Astrocyte (in vitro differentiated cells and primary cell): ENCODE results near the gene CDYL. TPM values are rescaled to one million over a fixed set of nuclear protein-coding genes. Genes with fewer than 3 reads are reported as not detected.

Experiments
- DNase-seq: peaks from one replicate; pipeline ENCODE4 v3.0.0-alpha.2; 2010; ENCODE audit warnings: low read depth
- FAIRE-seq: peaks from 2 replicates; lab custom pipeline; 2011; peaks lifted over from hg19 to GRCh38; lab: Jason Lieb, UNC
- H2AFZ ChIP-seq: 2 replicates; pipeline ENCODE4 v1.6.0; 2012; ENCODE audit warnings: low read depth, low read length, inconsistent platforms
- H3K27ac ChIP-seq: 2 replicates; pipeline ENCODE4 v1.5.1; 2011; ENCODE audit warnings: low read depth, low read length, inconsistent platforms
- H3K27me3 ChIP-seq: 2 replicates; pipeline ENCODE4 v1.6.0; 2011; ENCODE audit warnings: low read length, inconsistent platforms; ENCODE audit not compliant: insufficient read depth
- H3K36me3 ChIP-seq: 2 replicates; pipeline ENCODE4 v1.5.1; 2011; ENCODE audit warnings: low read length, inconsistent platforms; ENCODE audit not compliant: insufficient read depth
- H3K4me1 ChIP-seq: 2 replicates; pipeline ENCODE4 v1.5.1; 2011; ENCODE audit warnings: low read length, inconsistent platforms; ENCODE audit not compliant: insufficient read depth
- H3K4me2 ChIP-seq: 2 replicates; pipeline ENCODE4 v1.6.0; 2012; ENCODE audit warnings: low read length, inconsistent platforms
- H3K4me3 ChIP-seq: 2 replicates; pipeline ENCODE4 v1.5.1; 2011; ENCODE audit warnings: low read depth, mild to moderate bottlenecking, low read length, inconsistent platforms; ENCODE audit not compliant: insufficient read depth
- H3K79me2 ChIP-seq: 2 replicates; pipeline ENCODE4 v1.6.0; 2012; ENCODE audit warnings: mild to moderate bottlenecking, low read length, inconsistent platforms; ENCODE audit not compliant: insufficient read depth
- H3K9ac ChIP-seq: 2 replicates; pipeline ENCODE4 v1.6.0; 2012; ENCODE audit warnings: mild to moderate bottlenecking, low read length, inconsistent platforms
- H3K9me3 ChIP-seq: 2 replicates; pipeline ENCODE4 v1.5.1; 2012; ENCODE audit warnings: low read depth, mild to moderate bottlenecking, low read length, inconsistent platforms; ENCODE audit not compliant: insufficient read depth
- H4K20me1 ChIP-seq: 2 replicates; pipeline ENCODE4 v1.6.0; 2012; ENCODE audit warnings: low read length, inconsistent platforms; ENCODE audit not compliant: insufficient read depth
- H3K27ac Mint-ChIP-seq: one replicate; pipeline ENCODE4 v1.8.0; 2021; ENCODE audit warnings: mild to moderate bottlenecking, mixed read lengths; ENCODE audit not compliant: unreplicated experiment
- H3K27me3 Mint-ChIP-seq: one replicate; pipeline ENCODE4 v1.8.0; 2021; ENCODE audit warnings: low read depth, mixed read lengths; ENCODE audit not compliant: unreplicated experiment
- H3K36me3 Mint-ChIP-seq: one replicate; pipeline ENCODE4 v1.8.0; 2021; ENCODE audit warnings: low read depth, mixed read lengths; ENCODE audit not compliant: unreplicated experiment
- H3K4me1 Mint-ChIP-seq: one replicate; pipeline ENCODE4 v1.8.0; 2021; ENCODE audit warnings: low read depth, mixed read lengths; ENCODE audit not compliant: unreplicated experiment
- H3K4me3 Mint-ChIP-seq: one replicate; pipeline ENCODE4 v1.8.0; 2021; ENCODE audit warnings: mild to moderate bottlenecking, moderate library complexity, mixed read lengths; ENCODE audit not compliant: unreplicated experiment
- H3K9me3 Mint-ChIP-seq: one replicate; pipeline ENCODE4 v1.8.0; 2021; ENCODE audit warnings: mild to moderate bottlenecking, mixed read lengths; ENCODE audit not compliant: unreplicated experiment
- EZH2 ChIP-seq: IDR thresholded peaks from 2 replicates; pipeline ENCODE4 v1.6.1; 2012; ENCODE audit warnings: mild to moderate bottlenecking, low read length, inconsistent platforms; ENCODE audit not compliant: insufficient read depth
- total RNA-seq: library from RNA; stranded (reverse); gene quantifications from 2 replicates; pipeline ENCODE4 v1.2.1, GENCODE V29; 2021
- TF ChIP-seq, protein P1 (sequence below): IDR thresholded peaks from 2 replicates; pipeline ENCODE4 v1.5.1; 2011; ENCODE audit warnings: low read depth, mild to moderate bottlenecking, inconsistent platforms, low read length, moderate library complexity; ENCODE audit not compliant: insufficient read depth

CDYL gene
- total RNA-seq, 1 donor from 2014 or later, result 87.1 TPM

DNA sequence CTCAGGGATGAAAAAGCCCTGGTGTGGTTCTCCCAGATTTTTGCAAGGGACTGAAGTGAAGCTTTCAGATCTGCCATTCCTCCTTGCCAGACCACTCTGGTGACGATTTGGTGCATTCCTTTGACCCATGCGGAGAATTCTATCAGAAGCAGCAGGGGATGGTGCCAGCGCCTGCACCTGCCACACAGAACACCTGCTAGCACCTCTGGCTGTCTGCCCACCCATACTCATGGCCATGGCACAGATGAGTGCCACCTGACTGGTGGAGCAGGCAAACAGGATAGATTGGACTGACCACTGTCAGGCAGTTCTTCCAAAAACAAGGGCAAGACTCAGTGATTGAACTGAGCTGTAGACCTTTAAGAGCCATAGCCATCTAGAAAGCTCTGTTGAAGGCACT is 107.1 kb downstream of the CDYL start:
- no peak for FAIRE-seq
- H3K4me2 ChIP-seq, result no peak overlapping the region
- H3K9me3 Mint-ChIP-seq, result no peaks in the 10 kb centered on the region
- H3K36me3 Mint-ChIP-seq, result no peaks in the 10 kb centered on the region
- no peaks in the 10 kb centered on the region for H3K36me3 ChIP-seq
- no peak for TF ChIP-seq EZH2
- TF ChIP-seq, protein P1, sequence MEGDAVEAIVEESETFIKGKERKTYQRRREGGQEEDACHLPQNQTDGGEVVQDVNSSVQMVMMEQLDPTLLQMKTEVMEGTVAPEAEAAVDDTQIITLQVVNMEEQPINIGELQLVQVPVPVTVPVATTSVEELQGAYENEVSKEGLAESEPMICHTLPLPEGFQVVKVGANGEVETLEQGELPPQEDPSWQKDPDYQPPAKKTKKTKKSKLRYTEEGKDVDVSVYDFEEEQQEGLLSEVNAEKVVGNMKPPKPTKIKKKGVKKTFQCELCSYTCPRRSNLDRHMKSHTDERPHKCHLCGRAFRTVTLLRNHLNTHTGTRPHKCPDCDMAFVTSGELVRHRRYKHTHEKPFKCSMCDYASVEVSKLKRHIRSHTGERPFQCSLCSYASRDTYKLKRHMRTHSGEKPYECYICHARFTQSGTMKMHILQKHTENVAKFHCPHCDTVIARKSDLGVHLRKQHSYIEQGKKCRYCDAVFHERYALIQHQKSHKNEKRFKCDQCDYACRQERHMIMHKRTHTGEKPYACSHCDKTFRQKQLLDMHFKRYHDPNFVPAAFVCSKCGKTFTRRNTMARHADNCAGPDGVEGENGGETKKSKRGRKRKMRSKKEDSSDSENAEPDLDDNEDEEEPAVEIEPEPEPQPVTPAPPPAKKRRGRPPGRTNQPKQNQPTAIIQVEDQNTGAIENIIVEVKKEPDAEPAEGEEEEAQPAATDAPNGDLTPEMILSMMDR, result no peak
- no peak overlapping the region for H2AFZ ChIP-seq
- H3K4me3 Mint-ChIP-seq, result no peak overlapping the region
- H3K27me3 ChIP-seq, result no peaks in the 10 kb centered on the region
- no peak overlapping the region for H3K27ac ChIP-seq
- no peaks in the 10 kb centered on the region for H3K27me3 Mint-ChIP-seq
- H3K4me3 ChIP-seq, result no peak overlapping the region
- H3K27ac Mint-ChIP-seq, result no peak overlapping the region
- peaks cover 97% of the 10 kb centered on the region for H3K79me2 ChIP-seq
- H4K20me1 ChIP-seq, result peaks cover 76% of the 10 kb centered on the region
- no peak overlapping the region for H3K9ac ChIP-seq
- H3K4me1 ChIP-seq, result no peaks in the 10 kb centered on the region
- peaks cover 17% of the 10 kb centered on the region for H3K4me1 Mint-ChIP-seq
- H3K9me3 ChIP-seq, result no peaks in the 10 kb centered on the region
- DNase-seq, result no peak

DNA sequence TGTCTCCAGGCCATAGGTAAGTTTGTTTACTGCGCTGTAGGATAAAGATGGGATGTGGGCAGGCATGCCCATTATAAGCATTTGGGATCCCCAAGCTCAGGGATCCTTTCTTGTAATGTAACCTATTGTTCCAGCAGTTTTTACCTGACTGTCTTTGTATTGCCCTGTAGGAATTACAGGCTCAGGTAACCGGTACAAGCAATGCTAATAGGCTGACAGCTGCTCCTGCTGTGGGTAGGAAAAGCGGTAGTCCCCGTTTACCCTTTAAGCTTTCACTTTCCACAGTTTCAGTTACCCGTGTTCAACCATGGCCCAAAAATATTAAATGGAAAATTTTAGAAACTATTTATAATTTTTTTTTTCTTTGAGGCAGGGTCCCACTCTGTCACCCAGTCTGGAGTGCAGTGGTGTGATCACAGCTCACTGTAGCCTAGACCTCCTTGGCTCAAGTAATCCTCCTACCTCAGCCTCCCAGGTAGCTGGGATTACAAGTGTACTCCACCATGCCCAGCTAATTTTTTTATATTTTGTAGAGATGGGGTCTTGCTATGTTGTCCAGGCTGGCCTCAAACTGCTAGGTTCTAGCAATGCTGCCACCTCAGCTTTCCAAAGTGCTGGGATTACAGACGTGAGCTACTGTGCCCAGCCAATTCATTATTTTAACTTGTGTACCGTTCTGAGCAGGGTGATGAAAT is 108.6 kb downstream of the CDYL start:
- no peak overlapping the region for H3K4me2 ChIP-seq
- TF ChIP-seq, protein P1, result no peak
- TF ChIP-seq EZH2, result no peak
- no peaks in the 10 kb centered on the region for H3K9me3 ChIP-seq
- peaks cover 22% of the 10 kb centered on the region for H3K4me1 Mint-ChIP-seq
- DNase-seq, result no peak
- H4K20me1 ChIP-seq, result peaks cover 86% of the 10 kb centered on the region
- H3K4me3 Mint-ChIP-seq, result no peak overlapping the region
- no peak overlapping the region for H3K9ac ChIP-seq
- H3K27me3 Mint-ChIP-seq, result no peaks in the 10 kb centered on the region
- no peaks in the 10 kb centered on the region for H3K27me3 ChIP-seq
- no peak overlapping the region for H3K27ac ChIP-seq
- H3K4me3 ChIP-seq, result no peak overlapping the region
- H3K27ac Mint-ChIP-seq, result no peak overlapping the region
- no peak for FAIRE-seq
- no peaks in the 10 kb centered on the region for H3K9me3 Mint-ChIP-seq
- H3K79me2 ChIP-seq, result peaks cover 97% of the 10 kb centered on the region
- H3K36me3 ChIP-seq, result no peaks in the 10 kb centered on the region
- H2AFZ ChIP-seq, result no peak overlapping the region
- H3K36me3 Mint-ChIP-seq, result no peaks in the 10 kb centered on the region
- no peaks in the 10 kb centered on the region for H3K4me1 ChIP-seq

DNA sequence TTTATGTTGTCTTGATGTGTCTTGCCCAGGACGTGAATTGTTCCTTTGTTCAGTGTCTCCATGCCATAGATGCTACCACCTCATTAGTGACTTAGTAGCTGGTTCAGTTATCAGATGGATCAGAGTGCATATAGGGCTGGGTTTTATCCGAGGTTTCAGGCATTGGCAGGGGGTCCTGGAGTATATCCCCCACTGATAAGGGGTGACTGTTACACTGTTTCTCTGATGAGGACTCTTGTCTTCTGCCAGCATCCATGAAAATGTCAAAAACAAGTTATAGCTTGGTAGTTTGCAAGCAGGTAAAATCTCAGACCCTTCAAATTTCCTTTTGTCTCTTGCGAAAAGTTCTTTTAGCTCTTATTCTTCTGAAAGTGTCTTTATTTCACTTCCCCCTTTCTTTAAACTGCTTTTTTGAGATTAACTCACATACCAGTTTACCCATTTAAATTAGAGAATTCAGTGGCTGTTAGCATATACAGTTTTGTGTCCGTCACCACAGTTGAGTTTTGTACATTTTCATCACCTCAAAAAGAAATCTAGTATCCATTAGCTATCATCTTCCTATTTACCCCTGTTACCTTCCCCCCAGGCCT is 109.2 kb downstream of the CDYL start:
- Histone ChIP-seq H3K36me3 (no peaks in the 10 kb centered on the region), H3K9ac (no peak overlapping the region), H3K27ac (no peak overlapping the region), H3K4me3 (no peak overlapping the region), H3K4me2 (no peak overlapping the region), H4K20me1 (peaks cover 86% of the 10 kb centered on the region), H3K9me3 (no peaks in the 10 kb centered on the region), H3K79me2 (peaks cover 97% of the 10 kb centered on the region), H3K27me3 (no peaks in the 10 kb centered on the region), H3K4me1 (no peaks in the 10 kb centered on the region), H2AFZ (no peak overlapping the region)
- Mint-ChIP-seq H3K4me3 (no peak overlapping the region), H3K36me3 (no peaks in the 10 kb centered on the region), H3K4me1 (peaks cover 21% of the 10 kb centered on the region), H3K27ac (no peak overlapping the region), H3K9me3 (no peaks in the 10 kb centered on the region), H3K27me3 (no peaks in the 10 kb centered on the region)
- TF ChIP-seq, protein P1, result no peak
- TF ChIP-seq EZH2, result no peak
- FAIRE-seq, result no peak
- DNase-seq, result no peak
